HG03025 (cell line): ENCODE data around the gene DCAF17.
A peak's percentile ranks its signal among the peaks of the same experiment; 100 is the strongest.

Source experiments
- ATAC-seq: cut with Tn5 transposase; IDR thresholded peaks from one replicate; pipeline ENCODE4 v1.9.1; 2021; ENCODE audit warnings: mild to moderate bottlenecking, moderate library complexity; ENCODE audit not compliant: unreplicated experiment, low FRiP score

DCAF17 gene

GRCh38 chr2:171434013-171434989 lies at the start of gene DCAF17:
TSS of gene DCAF17 (plus strand) at chr2:171434226. CDS start at chr2:171434578, 352 bp downstream.
- peak; percentile 90 for ATAC-seq

- ATAC-seq: no peak
Observed at GRCh38 chr2:171386627-171387026, 47.4 kb upstream of the DCAF17 start.

GRCh38 chr2:171387052-171387451 lies 47.0 kb upstream of the DCAF17 start:
- ATAC-seq: no peak

- ATAC-seq: no peak
Observed at GRCh38 chr2:171389325-171389724, 44.7 kb upstream of the DCAF17 start.

GRCh38 chr2:171389780-171390179 lies 44.2 kb upstream of the DCAF17 start:
- ATAC-seq: no peak

- ATAC-seq: no peak
Observed at GRCh38 chr2:171390941-171391516, 43.0 kb upstream of the DCAF17 start.

- no peak for ATAC-seq
Observed at GRCh38 chr2:171391532-171391931, 42.5 kb upstream of the DCAF17 start.

- no peak for ATAC-seq
Observed at GRCh38 chr2:171393487-171393886, 40.5 kb upstream of the DCAF17 start.

- no peak for ATAC-seq
Observed at GRCh38 chr2:171394164-171394740, 39.8 kb upstream of the DCAF17 start.

- no peak for ATAC-seq
Observed at GRCh38 chr2:171399292-171399691, 34.7 kb upstream of the DCAF17 start.

GRCh38 chr2:171400395-171400794 lies 33.6 kb upstream of the DCAF17 start:
- no peak for ATAC-seq

- ATAC-seq: no peak
Observed at GRCh38 chr2:171401947-171402346, 32.1 kb upstream of the DCAF17 start.

- no peak for ATAC-seq
Observed at GRCh38 chr2:171402906-171403580, 31.0 kb upstream of the DCAF17 start.

- ATAC-seq: no peak
Observed at GRCh38 chr2:171404261-171404660, 29.8 kb upstream of the DCAF17 start.

GRCh38 chr2:171404719-171405118 lies 29.3 kb upstream of the DCAF17 start:
- no peak for ATAC-seq

GRCh38 chr2:171405546-171405945 lies 28.5 kb upstream of the DCAF17 start:
- no peak for ATAC-seq

- peak; percentile 49 for ATAC-seq
Observed at GRCh38 chr2:171406044-171406443, 28.0 kb upstream of the DCAF17 start.

GRCh38 chr2:171407030-171407675 lies 26.9 kb upstream of the DCAF17 start:
- peak; percentile 60 for ATAC-seq

GRCh38 chr2:171407676-171408044 lies 26.4 kb upstream of the DCAF17 start:
- ATAC-seq: no peak

- ATAC-seq: no peak
Observed at GRCh38 chr2:171409436-171409971, 24.5 kb upstream of the DCAF17 start.
